ENCODE data around the gene ZNF76. TPM values are rescaled to one million over a fixed set of nuclear protein-coding genes. Genes with fewer than 3 reads are reported as not detected.

Gene ZNF76
- total RNA-seq, 2 experiments from 2014 or later = 46.1 to 53.4 TPM

DNA sequence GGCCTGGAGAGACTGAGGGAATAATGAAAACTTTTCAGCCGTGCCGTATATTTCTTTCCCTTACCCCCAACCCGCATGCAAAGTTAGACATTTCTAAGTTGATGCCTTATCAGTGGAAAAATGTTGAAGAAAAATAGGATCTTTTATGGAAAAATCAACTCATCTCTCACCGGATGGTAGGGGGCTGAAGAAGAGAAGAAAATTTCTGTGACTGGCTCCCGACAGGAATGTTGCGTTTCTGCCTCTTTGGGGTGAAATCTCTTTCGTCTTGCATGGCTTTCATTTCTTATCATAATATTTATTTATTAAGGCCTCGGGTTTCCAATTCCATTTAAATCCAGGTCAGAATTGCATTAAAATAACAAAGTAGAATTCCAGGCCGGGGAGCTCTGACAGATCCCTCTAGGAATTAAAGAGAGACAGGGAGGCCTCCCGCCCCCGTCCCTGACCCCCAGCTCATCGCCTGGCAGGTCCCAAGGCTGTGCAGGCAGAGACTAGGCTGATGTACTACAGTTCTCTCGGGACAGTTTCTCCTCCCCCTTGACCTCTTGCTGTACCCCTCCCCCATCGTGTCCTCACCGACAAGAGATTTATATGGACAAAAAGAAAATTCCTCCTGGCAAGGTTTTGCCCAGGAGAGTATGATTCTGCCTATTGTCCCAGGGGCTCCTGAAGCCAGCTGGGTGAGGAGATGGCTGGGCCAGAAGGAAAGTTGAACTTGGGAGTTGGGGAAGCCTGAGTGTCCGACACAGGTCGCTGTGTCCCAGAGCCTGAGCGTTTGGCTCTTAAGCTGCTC is 44.5 kb upstream of the ZNF76 start:
- Histone ChIP-seq H3K4me1 (ENCODE audit: insufficient read depth, low read length) (peaks cover 14% of the 10 kb centered on the region), H3K36me3 (ENCODE audit: insufficient read depth, low read length) (no peaks in the 10 kb centered on the region), H3K4me3 (ENCODE audit: low read length) (no peak overlapping the region), H3K9me3 (ENCODE audit: control insufficient read depth in 1 of 2, insufficient read depth in 1 of 2, low read length in 2 of 2) (no peaks in the 10 kb centered on the region), H3K27me3 (ENCODE audit: control insufficient read depth in 1 of 2, insufficient read depth in 2 of 2, low read length in 2 of 2) (peaks cover 48 to 78% of the 10 kb centered on the region in 2 experiments), H3K27ac (ENCODE audit: low read depth in 1 of 2, low read length in 2 of 2) (no peak overlapping the region)
- peaks cover 5% of the 10 kb centered on the region for H3K4me1 Mint-ChIP-seq (ENCODE audit: low read depth)
- intact Hi-C loops (cut with DNase I, micrococcal nuclease) = no loop called here
- H3K27ac Mint-ChIP-seq = no peak overlapping the region
- ChIA-PET CTCF (no interaction called here), POLR2A (no interaction called here)
- H3K27me3 Mint-ChIP-seq = peaks cover 85% of the 10 kb centered on the region
- no peak for DNase-seq
- peak overlapping the region; percentile 38 for H3K4me3 Mint-ChIP-seq
- H3K9me3 Mint-ChIP-seq = no peaks in the 10 kb centered on the region
- TF ChIP-seq, protein P1, sequence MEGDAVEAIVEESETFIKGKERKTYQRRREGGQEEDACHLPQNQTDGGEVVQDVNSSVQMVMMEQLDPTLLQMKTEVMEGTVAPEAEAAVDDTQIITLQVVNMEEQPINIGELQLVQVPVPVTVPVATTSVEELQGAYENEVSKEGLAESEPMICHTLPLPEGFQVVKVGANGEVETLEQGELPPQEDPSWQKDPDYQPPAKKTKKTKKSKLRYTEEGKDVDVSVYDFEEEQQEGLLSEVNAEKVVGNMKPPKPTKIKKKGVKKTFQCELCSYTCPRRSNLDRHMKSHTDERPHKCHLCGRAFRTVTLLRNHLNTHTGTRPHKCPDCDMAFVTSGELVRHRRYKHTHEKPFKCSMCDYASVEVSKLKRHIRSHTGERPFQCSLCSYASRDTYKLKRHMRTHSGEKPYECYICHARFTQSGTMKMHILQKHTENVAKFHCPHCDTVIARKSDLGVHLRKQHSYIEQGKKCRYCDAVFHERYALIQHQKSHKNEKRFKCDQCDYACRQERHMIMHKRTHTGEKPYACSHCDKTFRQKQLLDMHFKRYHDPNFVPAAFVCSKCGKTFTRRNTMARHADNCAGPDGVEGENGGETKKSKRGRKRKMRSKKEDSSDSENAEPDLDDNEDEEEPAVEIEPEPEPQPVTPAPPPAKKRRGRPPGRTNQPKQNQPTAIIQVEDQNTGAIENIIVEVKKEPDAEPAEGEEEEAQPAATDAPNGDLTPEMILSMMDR (IDR thresholded peaks at IDR 0.05) = no peak
- H3K36me3 Mint-ChIP-seq (ENCODE audit: low read depth) = no peaks in the 10 kb centered on the region
- no peak for ATAC-seq (ENCODE audit: poor library complexity)

DNA sequence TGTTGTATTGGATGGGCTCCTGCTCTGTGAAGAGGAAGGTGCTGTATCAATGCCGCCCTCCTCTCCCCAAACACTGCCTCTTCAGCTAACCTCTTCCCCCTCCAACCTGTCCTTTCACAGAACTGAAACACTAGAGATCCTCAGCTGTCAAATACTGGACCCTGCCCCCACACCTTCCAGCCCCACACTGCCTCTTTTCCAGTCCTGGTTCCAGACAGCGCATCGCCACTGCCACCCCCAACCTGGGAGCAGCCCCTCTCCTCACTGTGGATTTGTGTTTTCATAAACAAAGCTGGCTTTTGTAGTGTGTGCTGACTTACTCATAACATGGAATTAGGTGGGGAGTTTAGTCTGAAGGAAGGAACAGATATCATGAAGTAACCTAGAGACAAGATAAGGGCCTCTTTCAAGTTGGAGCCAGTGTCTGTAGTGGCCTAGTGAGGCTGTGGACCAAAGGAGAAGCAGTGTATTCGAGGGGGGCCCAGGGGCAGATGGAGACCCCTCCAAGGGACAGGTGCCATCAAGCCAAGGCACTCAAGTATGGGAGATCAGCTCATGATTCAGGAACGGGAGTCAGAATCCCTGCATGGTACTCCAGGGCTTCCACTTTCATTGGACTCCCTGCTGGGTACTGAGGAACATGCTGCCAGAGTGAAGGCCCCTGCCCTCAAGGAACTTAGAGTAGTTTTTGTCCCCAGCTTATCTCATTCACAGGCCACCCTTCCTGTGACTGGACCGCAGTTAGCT is 43.7 kb upstream of the ZNF76 start:
- Mint-ChIP-seq H3K4me3 (peak overlapping the region; percentile 22), H3K4me1 (ENCODE audit: low read depth) (peaks cover 5% of the 10 kb centered on the region)
- POLR2A ChIA-PET = no interaction called here

DNA sequence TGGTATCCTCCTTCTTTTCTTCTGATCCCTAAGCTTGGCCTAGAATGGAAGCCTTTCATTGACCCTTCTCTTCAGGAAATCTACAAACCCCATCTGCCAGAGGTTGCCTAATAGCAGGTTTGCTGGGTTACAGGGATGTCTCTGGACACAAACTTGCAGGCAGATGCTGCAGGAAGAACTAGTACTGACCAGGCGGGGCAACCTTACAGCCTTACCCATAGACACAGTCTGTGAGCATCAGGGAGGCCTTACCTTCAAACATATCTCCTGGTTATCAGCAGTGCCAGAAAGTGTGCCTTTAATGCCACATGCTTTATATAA is 43.2 kb upstream of the ZNF76 start:
- Mint-ChIP-seq H3K27ac (no peak overlapping the region), H3K4me1 (ENCODE audit: low read depth) (peaks cover 5% of the 10 kb centered on the region), H3K36me3 (ENCODE audit: low read depth) (no peaks in the 10 kb centered on the region), H3K27me3 (peaks cover 77% of the 10 kb centered on the region), H3K9me3 (no peaks in the 10 kb centered on the region), H3K4me3 (no peak overlapping the region)
- H3K9me3 ChIP-seq (ENCODE audit: control insufficient read depth in 1 of 2, insufficient read depth in 1 of 2, low read length in 2 of 2) = no peaks in the 10 kb centered on the region
- ATAC-seq (ENCODE audit: poor library complexity) = no peak
- TF ChIP-seq, protein P1 (IDR thresholded peaks at IDR 0.05) = no peak
- H3K27me3 ChIP-seq (ENCODE audit: control insufficient read depth in 1 of 2, insufficient read depth in 2 of 2, low read length in 2 of 2) = peaks cover 48 to 70% of the 10 kb centered on the region in 2 experiments
- intact Hi-C loops (cut with DNase I, micrococcal nuclease) = no loop called here
- no peak for DNase-seq
- no peak overlapping the region for H3K27ac ChIP-seq (ENCODE audit: low read depth in 1 of 2, low read length in 2 of 2)
- peaks cover 14% of the 10 kb centered on the region for H3K4me1 ChIP-seq (ENCODE audit: insufficient read depth, low read length)
- CTCF ChIA-PET = no interaction called here
- POLR2A ChIA-PET = no interaction called here
- H3K36me3 ChIP-seq (ENCODE audit: insufficient read depth, low read length) = no peaks in the 10 kb centered on the region
- H3K4me3 ChIP-seq (ENCODE audit: low read length) = no peak overlapping the region

More for the DNA sequence above, 43.7 kb upstream of the ZNF76 start:
- Histone ChIP-seq H3K4me1 (ENCODE audit: insufficient read depth, low read length) (peaks cover 14% of the 10 kb centered on the region), H3K27ac (ENCODE audit: low read depth in 1 of 2, low read length in 2 of 2) (no peak overlapping the region), H3K27me3 (ENCODE audit: control insufficient read depth in 1 of 2, insufficient read depth in 2 of 2, low read length in 2 of 2) (peaks cover 48 to 75% of the 10 kb centered on the region in 2 experiments), H3K36me3 (ENCODE audit: insufficient read depth, low read length) (no peaks in the 10 kb centered on the region), H3K9me3 (ENCODE audit: control insufficient read depth in 1 of 2, insufficient read depth in 1 of 2, low read length in 2 of 2) (no peaks in the 10 kb centered on the region), H3K4me3 (ENCODE audit: low read length) (no peak overlapping the region)
- intact Hi-C loops (cut with DNase I, micrococcal nuclease) = no loop called here
- ATAC-seq (ENCODE audit: poor library complexity) = no peak
- TF ChIP-seq, protein P1 (IDR thresholded peaks at IDR 0.05) = no peak
- no peaks in the 10 kb centered on the region for H3K9me3 Mint-ChIP-seq
- CTCF ChIA-PET = no interaction called here
- H3K36me3 Mint-ChIP-seq (ENCODE audit: low read depth) = no peaks in the 10 kb centered on the region
- DNase-seq = no peak
- no peak overlapping the region for H3K27ac Mint-ChIP-seq
- H3K27me3 Mint-ChIP-seq = peaks cover 81% of the 10 kb centered on the region

Measured in CD4-positive, alpha-beta T cell (primary cell).